Measurements from ENCODE around the gene MRPL38. TPM values are rescaled to one million over a fixed set of nuclear protein-coding genes. Genes with fewer than 3 reads are reported as not detected.

Gene MRPL38
- total RNA-seq, 1 donor from 2014 or later, result 49.4 TPM

DNA sequence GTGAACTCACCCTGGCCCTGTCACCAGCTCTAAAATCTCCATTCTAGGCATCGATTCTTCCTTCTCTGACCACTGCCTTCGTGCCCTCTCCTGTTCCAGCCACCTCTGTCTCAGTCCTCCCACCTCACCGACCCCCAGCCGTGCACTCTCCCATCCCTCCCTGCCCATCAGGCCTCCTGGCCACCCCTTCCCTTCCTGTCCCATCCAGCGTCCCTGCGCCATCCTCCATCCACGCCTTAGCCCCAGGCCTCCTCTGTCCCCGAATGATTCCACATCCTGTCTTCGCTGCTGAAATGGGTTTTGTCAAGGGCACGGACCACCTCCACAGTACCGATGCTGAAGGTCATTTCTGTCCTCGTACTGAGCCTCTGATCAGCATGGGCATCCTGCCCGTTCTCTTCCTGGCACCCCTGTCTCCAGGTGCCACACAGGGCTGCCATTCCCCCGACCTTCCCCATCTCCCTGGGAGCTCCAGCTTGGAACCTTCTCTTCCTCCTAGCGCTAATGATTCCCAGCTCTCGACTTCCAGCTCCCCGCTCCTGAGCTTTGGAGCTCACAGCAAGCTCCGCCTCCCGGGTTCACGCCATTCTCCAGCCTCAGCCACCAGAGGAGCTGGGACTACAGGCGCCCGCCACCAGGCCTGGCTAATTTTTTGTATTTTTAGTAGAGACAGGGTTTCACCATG is 10.5 kb downstream of the MRPL38 start:
- no peaks in the 10 kb centered on the region for H3K27me3 ChIP-seq (ENCODE audit: control insufficient read depth, insufficient read depth, low read length)
- TF ChIP-seq, protein P1, sequence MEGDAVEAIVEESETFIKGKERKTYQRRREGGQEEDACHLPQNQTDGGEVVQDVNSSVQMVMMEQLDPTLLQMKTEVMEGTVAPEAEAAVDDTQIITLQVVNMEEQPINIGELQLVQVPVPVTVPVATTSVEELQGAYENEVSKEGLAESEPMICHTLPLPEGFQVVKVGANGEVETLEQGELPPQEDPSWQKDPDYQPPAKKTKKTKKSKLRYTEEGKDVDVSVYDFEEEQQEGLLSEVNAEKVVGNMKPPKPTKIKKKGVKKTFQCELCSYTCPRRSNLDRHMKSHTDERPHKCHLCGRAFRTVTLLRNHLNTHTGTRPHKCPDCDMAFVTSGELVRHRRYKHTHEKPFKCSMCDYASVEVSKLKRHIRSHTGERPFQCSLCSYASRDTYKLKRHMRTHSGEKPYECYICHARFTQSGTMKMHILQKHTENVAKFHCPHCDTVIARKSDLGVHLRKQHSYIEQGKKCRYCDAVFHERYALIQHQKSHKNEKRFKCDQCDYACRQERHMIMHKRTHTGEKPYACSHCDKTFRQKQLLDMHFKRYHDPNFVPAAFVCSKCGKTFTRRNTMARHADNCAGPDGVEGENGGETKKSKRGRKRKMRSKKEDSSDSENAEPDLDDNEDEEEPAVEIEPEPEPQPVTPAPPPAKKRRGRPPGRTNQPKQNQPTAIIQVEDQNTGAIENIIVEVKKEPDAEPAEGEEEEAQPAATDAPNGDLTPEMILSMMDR (IDR thresholded peaks at IDR 0.05; ENCODE audit: insufficient read depth, low read length, poor library complexity, severe bottlenecking), result no peak
- peaks cover 2% of the 10 kb centered on the region for H3K36me3 ChIP-seq (ENCODE audit: control insufficient read depth, insufficient read depth, low read length)
- no peak overlapping the region for H3K4me3 ChIP-seq (ENCODE audit: low read depth, low read length)
- no peak for DNase-seq (ENCODE audit: low read depth)

GRCh38 chr17:75893305-75894048 is 11.2 kb downstream of the MRPL38 start:
- Histone ChIP-seq H3K4me3 (ENCODE audit: low read depth, low read length) (no peak overlapping the region), H3K36me3 (ENCODE audit: control insufficient read depth, insufficient read depth, low read length) (peaks cover 2% of the 10 kb centered on the region), H3K27me3 (ENCODE audit: control insufficient read depth, insufficient read depth, low read length) (no peaks in the 10 kb centered on the region)
- TF ChIP-seq, protein P1 (IDR thresholded peaks at IDR 0.05; ENCODE audit: insufficient read depth, low read length, poor library complexity, severe bottlenecking), result no peak
- DNase-seq (ENCODE audit: low read depth), result no peak

- TF ChIP-seq, protein P1 (IDR thresholded peaks at IDR 0.05; ENCODE audit: insufficient read depth, low read length, poor library complexity, severe bottlenecking), result no peak
- Histone ChIP-seq H3K27me3 (ENCODE audit: control insufficient read depth, insufficient read depth, low read length) (no peaks in the 10 kb centered on the region), H3K36me3 (ENCODE audit: control insufficient read depth, insufficient read depth, low read length) (peaks cover 2% of the 10 kb centered on the region), H3K4me3 (ENCODE audit: low read depth, low read length) (no peak overlapping the region)
- DNase-seq (ENCODE audit: low read depth), result no peak
These were observed 12.0 kb downstream of the MRPL38 start for GRCh38 chr17:75892556-75893224.

DNA sequence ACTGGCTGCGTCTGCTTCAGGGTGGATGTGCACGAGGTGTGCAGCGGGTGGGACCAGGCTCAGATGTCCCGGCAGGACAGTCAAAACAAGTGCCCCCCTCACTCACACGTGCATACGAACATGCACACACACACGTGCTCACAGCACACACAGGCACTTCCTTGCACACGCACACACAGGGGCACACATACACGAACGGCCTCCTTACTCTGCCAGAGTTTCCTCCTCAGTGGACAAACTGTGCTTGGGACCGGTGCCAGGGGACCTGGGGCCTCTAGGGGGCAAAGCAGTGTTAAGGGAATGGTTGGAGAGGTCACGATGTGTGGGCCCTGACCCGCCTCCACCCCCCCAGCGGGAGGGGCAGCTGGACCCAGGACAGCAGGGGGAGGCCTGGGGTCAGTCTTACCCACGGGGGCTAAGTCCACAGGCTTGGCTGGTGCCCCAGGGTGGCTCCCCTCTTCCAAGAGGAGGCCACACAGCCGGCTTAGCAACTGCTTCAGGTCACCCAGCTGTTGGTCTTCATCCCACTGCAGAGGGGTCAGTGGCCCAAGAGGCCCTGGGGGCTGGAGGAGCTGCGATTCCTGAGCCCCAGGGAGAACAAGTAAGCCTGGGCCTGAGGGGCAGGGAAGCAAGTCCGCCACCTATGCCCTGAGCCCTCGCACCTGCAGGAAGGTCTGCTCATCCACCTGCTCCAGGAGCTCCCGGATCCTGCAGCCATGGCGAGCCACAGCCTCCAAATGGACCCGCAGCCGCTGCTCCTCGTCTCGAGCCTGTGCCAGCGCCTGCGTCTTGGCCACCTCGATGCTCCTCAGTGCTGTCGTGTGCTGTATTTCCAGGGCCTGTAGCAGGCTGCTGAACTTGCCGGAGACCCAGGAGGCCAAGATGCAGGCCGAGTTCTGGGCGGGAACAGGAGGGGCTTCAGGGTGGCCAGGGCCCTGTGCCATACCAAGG is 12.8 kb downstream of the MRPL38 start:
- H3K36me3 ChIP-seq (ENCODE audit: control insufficient read depth, insufficient read depth, low read length), result peaks cover 2% of the 10 kb centered on the region
- TF ChIP-seq, protein P1 (IDR thresholded peaks at IDR 0.05; ENCODE audit: insufficient read depth, low read length, poor library complexity, severe bottlenecking), result no peak
- DNase-seq (ENCODE audit: low read depth), result no peak
- H3K27me3 ChIP-seq (ENCODE audit: control insufficient read depth, insufficient read depth, low read length), result no peaks in the 10 kb centered on the region
- no peak overlapping the region for H3K4me3 ChIP-seq (ENCODE audit: low read depth, low read length)

DNA sequence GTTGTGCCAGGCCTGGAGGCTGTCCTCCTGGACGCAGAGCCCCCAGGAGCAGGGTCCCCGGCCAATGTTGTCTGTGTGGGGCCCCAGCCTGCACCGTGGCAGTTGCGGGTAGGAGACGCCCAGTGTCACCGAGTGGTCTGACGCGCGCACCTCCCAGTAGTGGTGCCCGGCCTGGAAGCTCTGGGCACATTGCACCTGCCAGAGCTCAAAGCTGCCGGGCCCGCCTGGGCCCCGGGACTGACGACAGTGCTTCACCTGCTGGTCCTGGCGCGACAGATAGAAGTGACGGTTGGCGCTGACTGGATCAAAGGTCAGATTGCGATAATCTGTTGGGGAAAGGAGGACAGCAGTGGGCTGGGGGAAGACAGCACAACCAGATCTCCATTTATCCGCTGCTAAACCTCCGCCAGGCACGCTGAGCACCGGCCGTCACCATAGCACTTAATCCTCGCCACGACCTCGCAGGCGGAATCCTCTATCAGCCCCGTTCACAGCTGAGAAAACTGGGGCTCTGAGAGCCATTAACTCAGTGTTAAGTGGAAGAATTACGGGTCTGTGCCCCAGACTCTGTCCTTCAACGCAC is 13.6 kb downstream of the MRPL38 start:
- no peaks in the 10 kb centered on the region for H3K27me3 ChIP-seq (ENCODE audit: control insufficient read depth, insufficient read depth, low read length)
- H3K36me3 ChIP-seq (ENCODE audit: control insufficient read depth, insufficient read depth, low read length), result peaks cover 2% of the 10 kb centered on the region
- H3K4me3 ChIP-seq (ENCODE audit: low read depth, low read length), result no peak overlapping the region
- TF ChIP-seq, protein P1 (IDR thresholded peaks at IDR 0.05; ENCODE audit: insufficient read depth, low read length, poor library complexity, severe bottlenecking), result no peak
- no peak for DNase-seq (ENCODE audit: low read depth)

Measured in kidney epithelial cell (primary cell).